ENCODE data around the gene TNFRSF18.

TNFRSF18 gene

DNA sequence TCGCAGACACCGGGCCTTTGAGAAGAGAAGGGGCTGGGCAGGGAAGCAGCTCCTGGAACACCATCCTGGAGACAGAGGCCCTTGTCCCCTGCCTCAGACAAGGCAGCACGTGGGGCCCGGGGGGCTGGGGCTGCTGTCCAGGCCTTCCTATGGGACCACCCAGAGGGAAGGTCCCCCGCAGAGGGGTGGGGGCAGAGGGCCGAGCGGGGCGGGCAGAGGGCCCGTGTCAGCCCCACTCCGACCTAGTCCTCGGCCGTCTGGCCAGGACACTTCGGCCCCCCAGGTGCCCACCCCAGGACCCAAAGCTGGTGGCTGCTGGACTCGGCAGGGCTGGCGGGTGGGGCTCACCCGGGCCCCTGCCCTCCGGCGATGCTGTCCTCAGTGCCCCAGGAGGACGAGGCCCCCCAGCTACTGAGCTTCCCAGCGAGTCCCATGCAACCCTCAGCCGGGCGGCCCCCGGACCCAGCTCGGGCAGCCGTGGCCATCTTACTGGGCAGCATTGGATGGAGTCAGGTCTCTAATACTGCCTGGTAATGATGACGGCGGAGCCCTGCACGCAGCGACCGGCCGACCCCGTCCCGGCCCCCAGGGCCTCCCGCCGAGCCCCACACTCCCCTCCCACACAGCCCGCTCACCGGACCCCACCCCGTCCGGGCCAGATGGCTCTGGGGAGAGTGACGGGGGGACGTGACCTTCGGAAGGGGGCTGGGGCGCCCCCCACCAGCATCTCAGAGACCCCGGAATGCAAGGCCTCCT lies 39.6 kb downstream of the TNFRSF18 start:
- H3K4me2 ChIP-seq (ENCODE audit: low read depth, low read length, poor library complexity, severe bottlenecking) = no peak overlapping the region
- no peaks in the 10 kb centered on the region for H3K79me2 ChIP-seq (ENCODE audit: insufficient read depth, low read length)
- H2AFZ ChIP-seq (ENCODE audit: low read length) = no peak overlapping the region

DNA sequence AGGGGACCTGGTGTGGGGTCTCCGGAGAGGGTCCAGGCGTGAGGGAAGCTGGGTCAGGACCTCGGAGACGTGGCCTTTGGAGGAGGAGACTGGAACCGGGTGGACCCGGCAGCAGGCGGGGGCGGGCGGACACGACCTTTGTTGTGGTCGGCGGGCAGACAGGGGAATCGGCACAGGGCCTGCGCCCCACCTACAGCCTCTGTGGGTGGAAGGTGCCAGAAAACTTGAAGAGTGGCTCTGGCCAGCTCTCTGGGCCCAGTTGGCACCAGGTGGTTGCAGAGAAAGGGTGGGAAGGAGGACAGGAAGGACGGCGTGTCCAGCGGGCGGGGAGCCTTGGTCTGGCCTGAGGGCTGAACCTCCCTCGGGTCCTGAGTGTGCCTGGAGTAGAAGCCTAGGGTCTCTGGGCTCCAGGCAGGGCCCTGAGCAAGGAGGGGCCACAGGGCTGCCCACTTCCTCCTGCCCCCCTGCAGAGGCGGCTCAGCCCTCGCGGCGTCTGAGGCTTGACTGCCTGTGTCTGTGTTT lies 40.4 kb downstream of the TNFRSF18 start:
- H3K36me3 ChIP-seq (ENCODE audit: insufficient read depth, low read length) = no peaks in the 10 kb centered on the region
- no peak for TF ChIP-seq EZH2phosphoT487 (IDR thresholded peaks at IDR 0.05; ENCODE audit: borderline replicate concordance)
- TF ChIP-seq, protein P1, sequence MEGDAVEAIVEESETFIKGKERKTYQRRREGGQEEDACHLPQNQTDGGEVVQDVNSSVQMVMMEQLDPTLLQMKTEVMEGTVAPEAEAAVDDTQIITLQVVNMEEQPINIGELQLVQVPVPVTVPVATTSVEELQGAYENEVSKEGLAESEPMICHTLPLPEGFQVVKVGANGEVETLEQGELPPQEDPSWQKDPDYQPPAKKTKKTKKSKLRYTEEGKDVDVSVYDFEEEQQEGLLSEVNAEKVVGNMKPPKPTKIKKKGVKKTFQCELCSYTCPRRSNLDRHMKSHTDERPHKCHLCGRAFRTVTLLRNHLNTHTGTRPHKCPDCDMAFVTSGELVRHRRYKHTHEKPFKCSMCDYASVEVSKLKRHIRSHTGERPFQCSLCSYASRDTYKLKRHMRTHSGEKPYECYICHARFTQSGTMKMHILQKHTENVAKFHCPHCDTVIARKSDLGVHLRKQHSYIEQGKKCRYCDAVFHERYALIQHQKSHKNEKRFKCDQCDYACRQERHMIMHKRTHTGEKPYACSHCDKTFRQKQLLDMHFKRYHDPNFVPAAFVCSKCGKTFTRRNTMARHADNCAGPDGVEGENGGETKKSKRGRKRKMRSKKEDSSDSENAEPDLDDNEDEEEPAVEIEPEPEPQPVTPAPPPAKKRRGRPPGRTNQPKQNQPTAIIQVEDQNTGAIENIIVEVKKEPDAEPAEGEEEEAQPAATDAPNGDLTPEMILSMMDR (conservative IDR thresholded peaks at IDR 0.05; ENCODE audit: low read length) = no peak
- H3K4me1 ChIP-seq (ENCODE audit: insufficient read depth, low read length, poor library complexity, severe bottlenecking) = peaks cover 4% of the 10 kb centered on the region
- H3K4me3 ChIP-seq (ENCODE audit: low read length, poor library complexity, severe bottlenecking) = no peak overlapping the region
- no peaks in the 10 kb centered on the region for H3K9me3 ChIP-seq (ENCODE audit: insufficient read depth, low read depth, low read length)
- H3K79me2 ChIP-seq (ENCODE audit: insufficient read depth, low read length) = no peaks in the 10 kb centered on the region
- H3K9me2 ChIP-seq (replicated peaks; ENCODE audit: low read depth, low read length) = no peaks in the 10 kb centered on the region
- no peak overlapping the region for H3K4me2 ChIP-seq (ENCODE audit: low read depth, low read length, poor library complexity, severe bottlenecking)
- H3K27me3 ChIP-seq (ENCODE audit: insufficient read depth, low read length, poor library complexity, severe bottlenecking) = no peaks in the 10 kb centered on the region
- no peaks in the 10 kb centered on the region for H4K20me1 ChIP-seq (ENCODE audit: insufficient read depth, low read length, poor library complexity, severe bottlenecking)
- H3K9ac ChIP-seq (ENCODE audit: low read depth, low read length, poor library complexity, severe bottlenecking) = no peak overlapping the region
- H2AFZ ChIP-seq (ENCODE audit: low read length) = no peak overlapping the region
- no peaks in the 10 kb centered on the region for H3F3A ChIP-seq (ENCODE audit: low read depth)

More for the DNA sequence above, 39.6 kb downstream of the TNFRSF18 start:
- no peak for TF ChIP-seq EZH2phosphoT487 (IDR thresholded peaks at IDR 0.05; ENCODE audit: borderline replicate concordance)
- TF ChIP-seq, protein P1 (conservative IDR thresholded peaks at IDR 0.05; ENCODE audit: low read length) = no peak
- Histone ChIP-seq H3K9ac (ENCODE audit: low read depth, low read length, poor library complexity, severe bottlenecking) (no peak overlapping the region), H4K20me1 (ENCODE audit: insufficient read depth, low read length, poor library complexity, severe bottlenecking) (no peaks in the 10 kb centered on the region), H3K4me1 (ENCODE audit: insufficient read depth, low read length, poor library complexity, severe bottlenecking) (peaks cover 4% of the 10 kb centered on the region), H3K9me2 (replicated peaks; ENCODE audit: low read depth, low read length) (no peaks in the 10 kb centered on the region), H3F3A (ENCODE audit: low read depth) (no peaks in the 10 kb centered on the region), H3K9me3 (ENCODE audit: insufficient read depth, low read depth, low read length) (no peaks in the 10 kb centered on the region), H3K36me3 (ENCODE audit: insufficient read depth, low read length) (no peaks in the 10 kb centered on the region), H3K27me3 (ENCODE audit: insufficient read depth, low read length, poor library complexity, severe bottlenecking) (no peaks in the 10 kb centered on the region), H3K4me3 (ENCODE audit: low read length, poor library complexity, severe bottlenecking) (no peak overlapping the region)

- Histone ChIP-seq H3K9me3 (ENCODE audit: insufficient read depth, low read depth, low read length) (no peaks in the 10 kb centered on the region), H3K9me2 (replicated peaks; ENCODE audit: low read depth, low read length) (no peaks in the 10 kb centered on the region), H3K4me3 (ENCODE audit: low read length, poor library complexity, severe bottlenecking) (no peak overlapping the region), H3K9ac (ENCODE audit: low read depth, low read length, poor library complexity, severe bottlenecking) (no peak overlapping the region), H3K27me3 (ENCODE audit: insufficient read depth, low read length, poor library complexity, severe bottlenecking) (no peaks in the 10 kb centered on the region), H3K4me1 (ENCODE audit: insufficient read depth, low read length, poor library complexity, severe bottlenecking) (peaks cover 4% of the 10 kb centered on the region), H2AFZ (ENCODE audit: low read length) (no peak overlapping the region), H3K4me2 (ENCODE audit: low read depth, low read length, poor library complexity, severe bottlenecking) (no peak overlapping the region), H3K79me2 (ENCODE audit: insufficient read depth, low read length) (no peaks in the 10 kb centered on the region), H4K20me1 (ENCODE audit: insufficient read depth, low read length, poor library complexity, severe bottlenecking) (no peaks in the 10 kb centered on the region), H3F3A (ENCODE audit: low read depth) (no peaks in the 10 kb centered on the region), H3K36me3 (ENCODE audit: insufficient read depth, low read length) (no peaks in the 10 kb centered on the region)
- TF ChIP-seq EZH2phosphoT487 (IDR thresholded peaks at IDR 0.05; ENCODE audit: borderline replicate concordance) = no peak
- TF ChIP-seq, protein P1 (conservative IDR thresholded peaks at IDR 0.05; ENCODE audit: low read length) = no peak
Measured at GRCh38 chr1:1165485-1165884, 40.9 kb downstream of the TNFRSF18 start.
